ENCODE results near the gene SMG5.

The SMG5 gene

GRCh38 chr1:156214024-156214748 is 68.4 kb downstream of the SMG5 start:
- no peak for DNase-seq (ENCODE audit: low read depth)

DNA sequence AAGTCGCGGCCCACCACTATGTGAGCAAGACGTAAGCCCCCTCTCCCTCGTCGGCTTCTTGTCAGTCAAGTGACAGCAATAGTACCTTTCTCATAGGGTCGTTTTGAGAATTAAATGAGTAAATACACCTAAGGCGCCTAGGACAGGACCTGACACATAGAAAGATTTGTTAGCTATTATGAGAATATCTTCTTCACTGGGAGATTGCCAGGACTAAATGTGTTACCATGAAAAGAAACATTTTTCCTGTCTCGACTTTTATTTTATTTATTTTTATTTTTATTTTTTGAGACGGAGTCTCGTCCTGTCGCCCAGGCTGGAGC is 69.0 kb downstream of the SMG5 start:
- no peak for DNase-seq (ENCODE audit: low read depth)

DNA sequence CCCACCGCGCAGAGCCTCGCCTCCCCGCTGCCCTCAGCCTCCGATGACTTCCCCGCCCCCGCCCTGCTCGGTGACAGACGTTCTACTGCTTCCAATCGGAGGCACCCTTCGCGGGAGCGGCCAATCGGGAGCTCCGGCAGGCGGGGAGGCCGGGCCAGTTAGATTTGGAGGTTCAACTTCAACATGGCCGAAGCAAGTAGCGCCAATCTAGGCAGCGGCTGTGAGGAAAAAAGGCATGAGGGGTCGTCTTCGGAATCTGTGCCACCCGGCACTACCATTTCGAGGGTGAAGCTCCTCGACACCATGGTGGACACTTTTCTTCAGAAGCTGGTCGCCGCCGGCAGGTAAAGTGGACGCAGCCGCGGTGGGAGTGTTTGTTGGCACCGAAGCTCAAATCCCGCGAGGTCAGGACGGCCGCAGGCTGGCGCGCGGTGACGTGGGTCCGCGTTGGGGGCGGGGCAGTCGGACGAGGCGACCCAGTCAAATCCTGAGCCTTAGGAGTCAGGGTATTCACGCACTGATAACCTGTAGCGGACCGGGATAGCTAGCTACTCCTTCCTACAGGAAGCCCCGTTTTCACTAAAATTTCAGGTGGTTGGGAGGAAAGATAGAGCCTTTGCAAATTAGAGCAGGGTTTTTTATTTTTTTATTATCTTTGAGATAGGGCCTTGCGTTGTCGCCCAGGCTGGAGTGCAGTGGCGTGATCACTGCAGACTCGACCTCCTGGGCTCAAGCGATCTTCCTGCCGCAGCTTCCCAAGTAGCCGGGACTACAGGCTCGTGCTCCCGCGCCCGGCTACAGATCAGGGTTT is 69.6 kb downstream of the SMG5 start, which contains the start of gene PMF1:
PMF1 (plus strand) TSS at position 175 of the 811 bp plus-strand sequence; CDS start at position 184, 9 bp downstream.
- peak; percentile 94 for DNase-seq (ENCODE audit: low read depth)

- DNase-seq (ENCODE audit: low read depth) = no peak
These were observed 70.5 kb downstream of the SMG5 start for GRCh38 chr1:156212130-156212529.

DNA sequence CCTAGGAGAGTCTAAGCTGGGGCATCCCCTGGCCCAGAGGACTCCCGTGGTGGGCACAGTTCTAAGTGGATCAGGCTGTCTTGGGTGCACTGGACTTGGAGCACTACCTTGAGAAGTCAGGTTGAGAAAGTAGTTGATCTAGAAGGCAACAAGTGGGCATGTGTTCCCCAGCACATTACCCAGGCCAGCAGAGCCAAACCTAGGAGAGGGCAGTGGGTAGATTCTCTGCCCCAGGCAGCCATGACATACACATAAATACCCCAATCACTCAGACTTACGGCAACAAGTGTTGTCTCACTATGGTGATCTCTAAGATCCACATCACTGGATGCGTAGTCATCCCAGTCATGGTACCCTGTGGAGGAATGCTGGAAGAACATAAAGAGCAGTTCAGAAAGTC is 71.4 kb downstream of the SMG5 start:
- no peak for DNase-seq (ENCODE audit: low read depth)

GRCh38 chr1:156204686-156205085 is 77.9 kb downstream of the SMG5 start:
- no peak for DNase-seq (ENCODE audit: low read depth)

DNA sequence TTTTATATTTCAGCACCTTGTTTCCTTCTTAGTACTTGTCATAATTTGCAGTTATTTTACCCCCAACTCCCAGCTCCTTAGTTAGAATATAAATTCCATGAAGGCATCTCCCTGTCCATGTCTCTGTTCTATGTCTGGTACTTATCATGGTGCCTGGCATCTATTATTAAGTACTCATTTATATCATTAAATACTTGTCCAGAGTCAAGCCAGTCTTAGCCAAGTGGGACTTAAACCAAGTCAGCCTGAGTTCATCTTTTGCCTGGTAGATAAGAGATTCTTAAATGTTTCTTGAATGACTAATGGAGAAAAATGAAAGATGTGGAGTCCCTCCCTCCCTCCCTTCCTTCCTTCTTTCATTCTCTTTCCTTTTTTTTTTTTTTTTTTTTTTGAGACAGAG is 79.3 kb downstream of the SMG5 start:
- no peak for DNase-seq (ENCODE audit: low read depth)

GRCh38 chr1:156200044-156200443 is 82.6 kb downstream of the SMG5 start:
- no peak for DNase-seq (ENCODE audit: low read depth)
